Occipital lobe (tissue), 2 donors: ENCODE results near the gene VPS41. TPM values are rescaled to one million over a fixed set of nuclear protein-coding genes. Genes with fewer than 3 reads are reported as not detected.

Experiments used
- DNase-seq: peaks from one replicate; lab custom pipeline; 2025; lab: John Stamatoyannopoulos, UW
- total RNA-seq: library from RNA; depleted of rRNA; stranded (reverse); fragments of >200 nt; gene quantifications from one replicate; pipeline ENCODE4 v1.2.3, GENCODE V29; 2014

The VPS41 gene
- total RNA-seq, 1 donor from 2014 or later = 86.9 TPM

DNA sequence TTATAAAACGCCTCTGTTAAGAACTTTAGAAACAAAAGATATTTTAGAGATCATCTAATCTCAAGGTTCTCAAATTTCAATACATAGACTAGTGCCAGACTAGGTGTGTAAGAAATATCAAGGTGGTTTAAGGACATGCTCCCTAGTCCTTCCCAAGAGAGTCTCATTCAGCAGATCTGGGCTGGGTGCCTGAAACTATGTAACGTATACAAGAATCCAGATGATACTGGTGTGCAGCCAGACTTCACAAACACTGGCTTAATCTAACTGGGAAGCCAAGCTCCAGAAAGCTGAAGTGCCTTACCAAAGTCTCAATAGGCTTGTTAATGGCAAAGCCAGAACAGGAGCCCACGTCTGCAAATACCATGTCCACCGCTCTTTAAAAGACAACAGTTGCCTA is 172.9 kb downstream of the VPS41 start:
- DNase-seq = no peak

GRCh38 chr7:38731215-38731614 is 177.8 kb downstream of the VPS41 start:
- DNase-seq = no peak

DNA sequence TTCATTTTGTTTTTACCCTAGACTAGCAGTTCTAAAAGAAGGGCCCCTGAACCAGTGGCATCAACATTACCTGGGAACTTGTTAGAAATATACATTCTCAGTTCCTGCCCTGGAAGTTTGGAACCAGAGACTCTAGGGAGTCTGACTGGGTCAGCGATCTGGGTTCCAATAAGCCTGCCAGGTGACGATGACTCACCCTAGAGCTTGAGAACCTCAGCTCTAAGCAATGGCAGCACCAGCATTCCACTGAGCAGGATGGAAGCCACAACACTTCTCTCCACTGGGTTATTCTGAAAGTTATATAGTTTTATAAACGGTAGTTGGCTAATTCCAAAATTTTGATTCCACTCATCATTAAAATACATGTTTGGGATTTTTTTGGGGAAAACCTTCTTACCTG is 180.8 kb downstream of the VPS41 start:
- no peak for DNase-seq

DNA sequence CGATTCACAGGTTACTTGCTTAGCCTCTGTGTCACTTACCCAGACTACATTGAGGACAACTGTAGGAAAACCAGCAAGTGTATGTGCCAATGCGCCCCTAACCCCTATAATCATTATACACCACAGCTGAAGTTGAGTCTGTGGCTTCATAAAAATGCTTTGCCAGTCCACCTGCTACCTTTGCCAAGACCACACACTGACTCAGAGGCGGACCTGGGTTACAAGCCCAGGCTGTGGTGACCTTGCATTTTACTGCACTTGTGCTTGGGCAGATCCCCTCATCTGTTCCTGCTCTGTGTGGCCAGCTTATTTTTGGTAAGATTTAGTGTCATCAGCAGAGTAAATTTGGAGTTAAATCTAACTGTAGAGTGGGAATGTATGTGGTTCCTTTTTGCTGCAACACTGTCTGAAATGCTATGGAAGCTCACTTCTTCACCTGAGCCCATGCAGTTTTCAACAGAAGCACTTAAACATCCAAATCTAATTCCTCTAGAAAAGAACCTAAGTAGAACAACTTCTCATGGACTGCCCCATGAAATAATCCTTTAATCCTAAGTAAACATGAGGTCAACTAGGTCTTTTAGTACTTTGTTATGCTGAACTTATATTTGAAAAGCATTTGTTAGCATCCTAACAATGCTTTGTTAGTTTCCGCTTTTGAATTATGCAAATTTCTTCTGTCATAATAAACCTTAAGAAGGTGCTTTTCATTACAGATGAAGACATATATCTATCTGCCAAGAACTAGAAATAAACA is 181.6 kb downstream of the VPS41 start:
- DNase-seq = no peak

DNA sequence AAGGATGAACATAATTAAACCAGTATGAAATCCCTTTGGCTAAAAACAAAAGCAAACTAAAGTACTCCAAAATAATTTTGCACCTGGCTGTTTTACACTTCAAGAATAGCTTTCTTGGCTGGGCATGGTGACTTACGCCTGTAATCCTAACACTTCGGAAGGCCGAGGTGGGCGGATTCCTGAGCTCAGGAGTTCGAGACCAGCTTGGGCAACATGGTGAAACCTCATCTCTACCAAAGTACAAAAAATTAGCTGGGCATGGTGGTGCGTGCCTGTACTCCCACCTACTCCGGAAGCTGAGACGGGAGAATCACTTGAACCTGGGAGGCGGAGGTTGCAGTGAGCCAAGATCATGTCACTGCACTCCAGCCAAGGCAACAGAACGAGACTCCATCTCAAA is 185.7 kb downstream of the VPS41 start:
- DNase-seq = no peak

GRCh38 chr7:38716397-38716796 is 192.6 kb downstream of the VPS41 start:
- no peak for DNase-seq

DNA sequence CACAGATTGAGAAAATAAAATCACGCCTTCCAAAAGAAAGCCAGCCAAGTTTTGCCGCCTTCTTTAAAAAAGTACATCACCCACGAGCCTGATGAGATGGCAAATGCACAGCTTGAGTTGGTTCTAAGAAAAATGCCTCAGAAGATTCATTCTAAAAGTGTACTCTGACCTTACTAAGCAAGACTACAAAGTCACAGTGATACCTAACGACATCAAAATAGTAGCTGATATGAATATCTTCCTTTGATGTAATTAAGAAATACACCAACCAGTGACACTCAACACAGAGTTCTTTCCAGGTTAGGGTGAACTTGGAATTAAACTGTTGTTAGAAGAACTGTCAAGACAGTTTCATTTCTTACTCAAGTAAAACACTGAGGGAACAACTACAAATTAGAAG is 199.9 kb downstream of the VPS41 start:
- DNase-seq = no peak

DNA sequence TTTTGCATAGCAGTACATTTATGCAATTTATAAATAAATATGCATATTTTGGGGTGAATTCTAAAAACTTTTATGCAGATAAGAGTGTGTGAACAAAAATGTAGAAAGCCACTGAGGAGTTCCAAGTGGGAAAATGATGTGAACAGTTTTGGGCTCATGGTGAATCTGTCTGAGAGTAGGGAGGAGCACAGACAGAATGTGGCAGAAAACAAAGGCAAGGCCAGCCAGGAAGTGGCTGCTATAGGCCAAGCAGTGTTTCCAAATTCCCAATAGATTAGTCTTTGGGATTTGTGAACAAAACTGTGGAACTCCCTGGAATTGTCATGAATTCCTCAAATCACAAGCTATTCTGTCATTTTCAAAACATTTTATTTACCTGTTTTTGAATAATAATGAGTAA is 204.2 kb downstream of the VPS41 start:
- DNase-seq = no peak

DNA sequence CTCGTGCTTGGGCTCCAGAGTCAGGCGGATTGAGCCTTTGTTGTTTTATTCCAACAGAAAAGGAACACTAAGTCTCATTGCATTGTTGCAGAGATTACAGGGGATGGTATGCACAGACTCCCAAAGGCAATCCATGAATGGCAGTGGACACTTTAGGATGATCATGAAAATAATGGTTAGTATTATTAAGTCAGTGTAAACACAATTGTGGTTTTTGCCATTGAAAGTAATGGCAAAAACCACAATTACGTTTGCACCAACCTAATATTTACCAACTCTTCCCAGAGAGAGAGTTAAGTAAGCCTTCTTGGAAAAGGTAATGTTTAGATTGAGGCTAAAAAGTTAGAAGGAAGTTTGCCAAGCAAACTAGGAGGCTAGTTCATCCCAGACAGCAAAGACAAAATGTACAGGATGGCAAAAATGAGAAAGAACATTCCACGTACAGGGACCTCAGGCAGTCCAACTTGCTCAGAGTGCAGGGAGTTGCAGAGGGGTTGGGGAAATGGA is 204.9 kb downstream of the VPS41 start:
- no peak for DNase-seq

DNA sequence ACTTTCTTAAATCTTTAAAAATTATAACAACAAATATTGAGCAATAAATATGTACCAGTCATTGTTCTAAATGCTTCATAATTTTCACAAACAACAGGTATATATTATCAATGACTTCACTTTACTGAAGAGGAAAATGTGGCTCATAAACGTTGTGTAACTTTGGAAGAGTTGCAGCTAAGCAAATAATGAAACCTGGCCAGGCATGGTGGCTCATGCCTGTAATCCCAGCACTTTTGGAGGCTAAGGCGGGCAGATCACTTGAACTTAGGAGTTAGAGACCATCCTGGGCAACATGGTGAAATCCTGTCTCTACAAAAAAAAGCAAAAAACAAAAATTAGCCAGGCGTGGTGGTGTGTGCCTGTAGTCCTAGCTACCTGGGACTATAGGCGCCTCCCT is 205.9 kb downstream of the VPS41 start:
- no peak for DNase-seq

DNA sequence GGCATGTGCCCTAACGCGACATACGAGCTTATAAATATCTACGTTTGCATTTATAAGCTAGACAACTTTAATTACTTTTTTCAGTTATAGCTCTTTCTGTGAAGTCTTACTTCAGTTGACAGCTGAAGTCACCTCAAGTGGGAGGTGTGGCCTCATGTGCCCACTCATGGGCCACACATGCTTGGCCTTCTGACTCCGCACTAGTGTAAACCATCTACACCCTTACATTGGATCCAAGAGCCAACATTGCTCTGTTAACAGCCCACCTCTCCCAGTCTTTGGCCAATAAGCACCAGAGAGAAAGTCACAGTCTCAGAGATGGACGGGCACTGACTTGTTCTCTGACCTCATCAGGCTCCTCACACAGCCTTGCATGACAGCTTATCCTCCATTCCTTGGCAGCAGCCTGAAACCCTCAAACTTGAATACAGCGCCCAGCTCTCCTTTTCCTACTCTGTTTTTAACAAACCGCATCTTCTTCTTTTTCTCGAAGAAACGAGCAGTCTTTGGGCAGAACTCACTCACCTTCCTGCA is 206.9 kb downstream of the VPS41 start:
- DNase-seq = no peak

DNA sequence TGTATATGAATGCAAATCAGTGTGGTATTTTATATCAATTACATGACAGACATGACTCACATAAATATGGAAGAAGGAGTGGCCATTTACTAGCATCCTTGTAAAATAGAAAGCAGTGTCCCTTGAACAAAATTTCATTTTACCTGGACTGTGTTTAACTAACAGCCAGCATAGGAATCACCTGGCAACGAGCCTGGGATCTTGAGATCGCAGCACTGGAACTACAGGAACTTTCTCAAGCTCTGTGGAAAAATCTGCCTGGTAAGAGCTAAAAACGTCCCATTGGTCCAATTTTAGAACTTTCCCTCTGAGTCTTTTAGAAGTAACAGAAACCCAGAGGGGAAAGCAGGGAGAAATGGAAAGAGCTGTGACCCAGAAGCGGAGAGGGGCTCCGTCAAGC is 208.9 kb downstream of the VPS41 start:
- DNase-seq = no peak

GRCh38 chr7:38699471-38699870 is 209.5 kb downstream of the VPS41 start:
- no peak for DNase-seq

DNA sequence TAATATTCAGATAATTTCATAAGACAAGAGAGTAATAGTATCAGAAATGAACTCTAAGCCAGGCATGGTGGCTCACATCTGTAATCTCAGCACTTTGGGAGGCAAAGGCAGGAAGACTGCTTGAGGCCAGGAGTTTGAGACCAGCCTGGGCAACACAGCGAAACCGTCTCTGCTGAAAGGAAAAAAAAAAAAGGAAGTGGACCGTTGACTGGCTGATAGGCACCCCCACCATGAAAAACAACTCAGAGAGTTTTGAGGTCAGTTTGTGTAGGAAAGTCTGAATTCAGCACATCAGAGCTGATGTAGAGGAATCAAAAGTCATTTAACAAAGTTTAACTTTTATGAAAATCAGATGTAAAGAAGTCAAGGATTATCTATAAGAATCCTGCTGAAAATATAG is 214.7 kb downstream of the VPS41 start:
- DNase-seq = no peak

DNA sequence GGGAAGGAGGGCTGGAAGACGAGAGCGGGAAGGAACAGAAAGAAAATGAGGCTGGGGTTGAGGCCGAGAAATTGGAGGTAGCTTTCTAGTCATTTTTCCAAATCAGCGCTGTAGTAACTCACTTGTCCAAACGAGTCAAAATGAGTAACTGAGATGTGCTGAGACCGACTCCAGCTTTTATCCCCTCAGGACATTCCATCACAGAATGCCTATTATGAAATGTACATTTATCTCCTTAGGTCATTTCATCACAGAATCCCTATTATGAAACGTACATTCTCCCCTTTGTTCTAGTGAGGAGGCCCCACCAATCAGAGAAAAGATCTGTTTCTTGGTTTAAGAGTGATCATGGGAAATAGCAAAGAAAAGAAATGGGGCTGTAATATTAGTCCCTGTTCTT is 222.1 kb downstream of the VPS41 start:
- DNase-seq = no peak

- DNase-seq = no peak
These were observed 223.1 kb downstream of the VPS41 start for GRCh38 chr7:38685851-38686250.

- no peak for DNase-seq
These were observed 226.4 kb downstream of the VPS41 start for GRCh38 chr7:38682606-38683005.

- DNase-seq = no peak
These were observed 227.1 kb downstream of the VPS41 start for GRCh38 chr7:38681882-38682281.

GRCh38 chr7:38679419-38679818 is 229.6 kb downstream of the VPS41 start:
- no peak for DNase-seq

GRCh38 chr7:38678698-38679054 is 230.3 kb downstream of the VPS41 start:
- no peak for DNase-seq

DNA sequence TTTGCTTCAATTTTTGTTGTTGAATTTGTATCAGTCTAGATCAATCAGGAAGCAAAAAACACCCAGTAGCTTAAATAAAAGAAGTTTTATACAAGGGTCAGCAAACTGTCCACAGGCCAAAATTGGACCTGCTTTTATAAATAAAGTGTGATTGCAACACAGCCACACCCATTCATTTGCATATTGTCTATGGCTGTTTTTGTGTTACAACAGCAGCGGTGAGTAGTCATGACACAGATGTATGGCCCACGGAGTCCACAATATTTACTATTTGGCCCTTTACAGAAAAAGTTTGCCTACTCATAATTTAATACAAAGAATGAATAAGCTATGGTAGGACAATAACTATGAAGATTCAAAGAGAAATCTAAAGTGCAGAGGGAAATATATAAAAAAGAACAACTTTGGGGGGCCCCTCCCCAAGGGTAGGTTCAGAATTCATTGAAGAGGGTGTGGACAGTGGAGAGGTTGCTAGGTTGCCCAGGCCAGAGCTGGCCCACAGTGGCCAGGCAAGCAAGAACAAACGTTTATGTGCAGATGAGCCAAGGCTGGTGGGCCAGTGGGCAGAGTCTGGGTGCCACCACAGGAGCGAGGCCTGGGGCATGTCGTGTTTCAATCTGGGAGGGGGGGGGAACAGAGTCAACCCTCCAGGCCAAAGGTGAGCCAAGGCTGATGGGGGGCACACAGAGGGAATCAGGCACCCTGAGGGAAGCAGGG is 230.9 kb downstream of the VPS41 start:
- DNase-seq = no peak

- no peak for DNase-seq
These were observed 233.4 kb downstream of the VPS41 start for GRCh38 chr7:38675494-38676106.
